ENCODE results near the gene MAGIX.

DNA sequence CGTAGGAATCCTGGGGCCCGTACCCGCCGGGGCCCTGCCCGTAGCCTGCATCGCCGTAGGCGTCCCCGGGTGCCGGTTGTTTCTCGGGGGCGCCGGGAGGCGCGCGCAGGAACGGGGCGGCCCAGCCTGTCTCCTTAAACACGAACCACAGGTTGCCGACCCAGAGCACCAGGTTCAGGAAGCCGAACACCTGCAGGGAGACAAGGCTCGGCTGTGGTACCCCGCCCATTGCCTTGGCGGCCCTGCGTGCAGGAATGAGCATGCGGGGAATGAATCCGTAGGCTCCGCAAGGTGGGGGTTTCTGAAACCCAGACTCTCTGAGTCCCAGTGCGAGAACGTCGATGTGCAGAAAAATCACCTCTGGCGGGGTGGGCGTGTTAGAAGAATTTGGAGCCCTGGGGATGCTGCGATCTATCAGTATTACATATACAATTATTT lies 29.0 kb downstream of the MAGIX start:
- TF ChIP-seq POLR2A (IDR thresholded peaks at IDR 0.05; ENCODE audit: low read length) (no peak), GATA1 (IDR thresholded peaks at IDR 0.05; ENCODE audit: low read depth, low read length) (no peak)

Data from erythroblast (primary cell).